ENCODE data around the gene CNDP1. TPM values are rescaled to one million over a fixed set of nuclear protein-coding genes. Genes with fewer than 3 reads are reported as not detected.
"Not testable (repeated sequence)": the region's sequence is repeated elsewhere in the genome, so short reads cannot be mapped to it uniquely, and the experiment has no call there.

Gene CNDP1
- total RNA-seq, 1 donor from 2014 or later = not detected

- no peak for DNase-seq (ENCODE audit: low read depth)
Measured at GRCh38 chr18:74519320-74520095, 14.8 kb upstream of the CNDP1 start.

- DNase-seq (ENCODE audit: low read depth) = peak; percentile 37
Measured at GRCh38 chr18:74520096-74520833, 14.0 kb upstream of the CNDP1 start.

GRCh38 chr18:74521068-74521725 lies 13.1 kb upstream of the CNDP1 start:
- DNase-seq (ENCODE audit: low read depth) = no peak

- no peak for DNase-seq (ENCODE audit: low read depth)
Measured at GRCh38 chr18:74522635-74523548, 11.4 kb upstream of the CNDP1 start.

GRCh38 chr18:74524097-74524496 lies 10.2 kb upstream of the CNDP1 start:
- peak; percentile 19 for DNase-seq (ENCODE audit: low read depth)

GRCh38 chr18:74524915-74525314 lies 9.4 kb upstream of the CNDP1 start:
- DNase-seq (ENCODE audit: low read depth) = not testable (repeated sequence)

GRCh38 chr18:74525741-74526140 lies 8.6 kb upstream of the CNDP1 start:
- DNase-seq (ENCODE audit: low read depth) = no peak

GRCh38 chr18:74526488-74526887 lies 7.8 kb upstream of the CNDP1 start:
- DNase-seq (ENCODE audit: low read depth) = no peak

- no peak for DNase-seq (ENCODE audit: low read depth)
Measured at GRCh38 chr18:74528478-74528877, 5.8 kb upstream of the CNDP1 start.

- DNase-seq (ENCODE audit: low read depth) = no peak
Measured at GRCh38 chr18:74528913-74529312, 5.4 kb upstream of the CNDP1 start.

- no peak for DNase-seq (ENCODE audit: low read depth)
Measured at GRCh38 chr18:74529378-74529777, 4.9 kb upstream of the CNDP1 start.

- DNase-seq (ENCODE audit: low read depth) = no peak
Measured at GRCh38 chr18:74529811-74530583, 4.3 kb upstream of the CNDP1 start.

- DNase-seq (ENCODE audit: low read depth) = no peak
Measured at GRCh38 chr18:74530584-74530862, 3.8 kb upstream of the CNDP1 start.

- DNase-seq (ENCODE audit: low read depth) = no peak
Measured at GRCh38 chr18:74531043-74531442, 3.3 kb upstream of the CNDP1 start.

GRCh38 chr18:74532511-74533025 lies 1.7 kb upstream of the CNDP1 start:
- no peak for DNase-seq (ENCODE audit: low read depth)

- DNase-seq (ENCODE audit: low read depth) = no peak
Measured at GRCh38 chr18:74533666-74534065, 634 bp upstream of the CNDP1 start.

- no peak for DNase-seq (ENCODE audit: low read depth)
Measured at GRCh38 chr18:74534981-74535649, 815 bp downstream of the CNDP1 start.

GRCh38 chr18:74539289-74539688 lies 5.0 kb downstream of the CNDP1 start:
- no peak for DNase-seq (ENCODE audit: low read depth)

- DNase-seq (ENCODE audit: low read depth) = peak; percentile 28
Measured at GRCh38 chr18:74540652-74541421, 6.5 kb downstream of the CNDP1 start.
